Caki2 (cell line): ENCODE results near the gene RPS18. TPM values are rescaled to one million over a fixed set of nuclear protein-coding genes. Genes with fewer than 3 reads are reported as not detected.

Experiments used
- DNase-seq: peaks from one replicate; pipeline ENCODE4 v3.0.0-alpha.2; 2015; ENCODE audit warnings: low read depth
- in situ Hi-C: cut with HindIII; loops from 2 replicates; pipeline ENCODE4 v1.10.0; 2016; ENCODE audit warnings: low sequenced_read_pairs, low pct_unique_long_range_greater_than_20kb, mixed read lengths
- total RNA-seq: library from RNA; depleted of rRNA; stranded (reverse); fragments of >200 nt; shearing (Covaris generic); gene quantifications from 2 replicates; pipeline ENCODE4 v1.2.3, GENCODE V29; 2014; ENCODE audit warnings: low replicate concordance; rRNA removed

The RPS18 gene
- total RNA-seq, 1 experiment from 2014 or later = 3,205 TPM

DNA sequence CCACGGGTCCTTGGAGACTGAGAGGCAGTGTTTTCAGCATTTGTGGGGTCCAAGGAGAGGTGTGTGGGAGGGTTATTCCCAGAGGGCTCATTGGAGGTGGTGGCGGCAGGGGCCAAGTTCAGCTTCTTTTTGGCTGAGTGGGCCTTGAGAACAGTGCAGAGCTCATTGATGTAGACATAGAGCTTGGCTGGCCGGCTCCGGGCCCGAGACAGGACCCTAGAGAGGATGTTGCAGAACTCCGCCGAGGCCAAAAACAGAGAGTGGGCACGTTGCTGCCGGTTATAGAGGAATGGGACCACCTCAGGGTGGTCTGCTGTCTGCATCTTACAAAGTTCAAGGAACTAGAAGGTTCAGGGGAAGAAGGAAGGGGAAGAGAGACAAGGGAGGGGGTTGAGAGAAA lies 49.4 kb downstream of the RPS18 start:
- in situ Hi-C loops = no loop called here

DNA sequence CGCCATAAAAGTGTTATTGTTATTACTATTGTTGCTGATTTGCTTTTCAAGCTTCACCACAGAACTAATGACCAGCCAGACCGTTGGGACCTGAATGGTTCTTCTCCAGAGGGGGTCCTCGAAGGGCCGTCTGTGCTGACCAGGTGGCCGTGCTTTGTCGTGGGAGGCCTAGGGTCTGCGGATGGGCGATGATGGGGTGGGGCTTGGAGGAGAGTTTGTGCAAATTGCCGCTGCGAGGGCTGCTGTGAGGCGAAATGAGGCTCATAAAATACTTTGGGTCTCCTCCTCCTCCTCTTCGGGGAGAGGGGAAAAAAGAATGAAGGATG lies 51.7 kb downstream of the RPS18 start:
- in situ Hi-C loops = no loop called here
- no peak for DNase-seq

More for the DNA sequence above, 49.4 kb downstream of the RPS18 start:
- DNase-seq = no peak

DNA sequence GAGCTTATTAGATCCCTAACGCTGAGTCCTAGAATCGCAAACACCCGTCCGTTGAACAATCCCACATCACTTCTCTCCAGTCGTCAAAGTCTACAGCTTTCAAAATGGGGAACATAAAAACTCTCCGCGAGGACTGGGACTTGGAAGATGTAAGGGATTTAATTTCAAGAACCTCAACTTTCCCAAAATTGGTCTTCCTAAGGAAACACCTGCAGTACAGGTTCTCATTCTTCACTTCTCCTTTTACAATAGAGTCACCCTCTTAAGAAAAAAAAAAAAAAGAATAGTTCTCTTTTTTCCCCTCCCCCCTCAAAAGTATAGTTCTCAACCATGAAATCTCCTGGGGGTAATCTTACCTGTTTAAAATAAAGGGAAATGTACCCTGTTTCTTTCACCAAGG lies 52.2 kb downstream of the RPS18 start:
- no peak for DNase-seq
- in situ Hi-C loops = no loop called here

Other genes with a start within 250 kb of the RPS18 start
- gene HLA-DPA1, start 198.4 kb upstream of the RPS18 start, total RNA-seq = not detected in 2 replicates
- not detected in 2 replicates for gene HLA-DPB1, start 196.1 kb upstream of the RPS18 start, total RNA-seq
- 0.20 and 1.4 TPM in 2 replicates for gene COL11A2, start 79.6 kb upstream of the RPS18 start, total RNA-seq
- 25.1 and 30.0 TPM in 2 replicates for gene RXRB, start 71.4 kb upstream of the RPS18 start, total RNA-seq
- gene SLC39A7, start 71.2 kb upstream of the RPS18 start, total RNA-seq = 232 and 245 TPM in 2 replicates
- 41.2 and 79.7 TPM in 2 replicates for gene HSD17B8, start 67.4 kb upstream of the RPS18 start, total RNA-seq
- 51.4 and 56.9 TPM in 2 replicates for gene RING1, start 63.6 kb upstream of the RPS18 start, total RNA-seq
- gene VPS52, start 199 bp upstream of the RPS18 start, total RNA-seq = 21.1 and 27.6 TPM in 2 replicates
- gene B3GALT4, start 5.0 kb downstream of the RPS18 start, total RNA-seq = not detected in 2 replicates
- gene WDR46, start 17.2 kb downstream of the RPS18 start, total RNA-seq = 92.5 and 98.2 TPM in 2 replicates
- 151 and 264 TPM in 2 replicates for gene PFDN6, start 17.5 kb downstream of the RPS18 start, total RNA-seq
- gene RGL2, start 26.9 kb downstream of the RPS18 start, total RNA-seq = 38.8 and 53.7 TPM in 2 replicates
- gene TAPBP, start 42.0 kb downstream of the RPS18 start, total RNA-seq = 132 and 145 TPM in 2 replicates
- 16.1 and 16.6 TPM in 2 replicates for gene ZBTB22, start 45.7 kb downstream of the RPS18 start, total RNA-seq
- gene DAXX, start 50.9 kb downstream of the RPS18 start, total RNA-seq = 56.5 and 59.5 TPM in 2 replicates
- 176 and 179 TPM in 2 replicates for gene KIFC1, start 119.7 kb downstream of the RPS18 start, total RNA-seq
- gene PHF1, start 138.9 kb downstream of the RPS18 start, total RNA-seq = 32.5 and 43.2 TPM in 2 replicates
- 303 and 346 TPM in 2 replicates for gene CUTA, start 146.0 kb downstream of the RPS18 start, total RNA-seq
- 0.14 TPM in 2 replicates for gene SYNGAP1, start 148.0 kb downstream of the RPS18 start, total RNA-seq
- gene ZBTB9, start 182.5 kb downstream of the RPS18 start, total RNA-seq = 14.3 and 39.3 TPM in 2 replicates